OCI-LY3 (cell line): Measurements from ENCODE around the gene DUSP10.

ENCODE experiments used
- H2AFZ ChIP-seq: fragments of 200-600, 300-600 bp; shearing (Covaris generic); 2 replicates; pipeline ENCODE4 v1.6.0; 2014; ENCODE audit warnings: antibody characterized with exemption, low read depth, low read length
- H3K27ac ChIP-seq: fragments of 200-600, 300-600 bp; sonication (generic); 2 replicates; pipeline ENCODE4 v1.5.1; 2014; ENCODE audit warnings: mild to moderate bottlenecking, low read length, moderate library complexity, mixed read lengths
- H3K27me3 ChIP-seq: fragments of 200-600, 300-600 bp; sonication (generic); 2 replicates; pipeline ENCODE4 v1.6.1; 2014; ENCODE audit warnings: low read depth, low read length, mixed read lengths
- H3K36me3 ChIP-seq: fragments of 200-600, 300-600 bp; sonication (generic); replicated peaks from 2 replicates; pipeline ENCODE3; 2014; ENCODE audit warnings: low read depth, low read length, mixed read lengths
- H3K4me1 ChIP-seq: fragments of 300-600, 200-600 bp; sonication (generic); 2 replicates; pipeline ENCODE4 v1.6.1; 2014; ENCODE audit warnings: low read length, mixed read lengths
- H3K4me2 ChIP-seq: fragments of 200-600, 300-600 bp; sonication (generic); 2 replicates; pipeline ENCODE4 v1.6.1; 2014; ENCODE audit warnings: low read length, mixed read lengths
- H3K4me3 ChIP-seq: fragments of 300-600, 200-600 bp; sonication (generic); 2 replicates; pipeline ENCODE4 v1.5.1; 2014; ENCODE audit warnings: antibody characterized with exemption, mild to moderate bottlenecking, low read length, moderate library complexity
- H3K79me2 ChIP-seq: fragments of 300-600, 200-600 bp; shearing (Covaris generic); 2 replicates; pipeline ENCODE4 v1.6.1; 2014; ENCODE audit warnings: mild to moderate bottlenecking, low read length, mixed read lengths
- H3K9ac ChIP-seq: fragments of 300-600, 200-600 bp; shearing (Covaris generic); 2 replicates; pipeline ENCODE4 v1.6.0; 2014; ENCODE audit warnings: mild to moderate bottlenecking, low read length, moderate library complexity
- H3K9me3 ChIP-seq: fragments of 200-600, 300-600 bp; shearing (Covaris generic); 2 replicates; pipeline ENCODE4 v1.6.1; 2014; ENCODE audit warnings: low read length, mixed read lengths; ENCODE audit not compliant: insufficient read depth
- H4K20me1 ChIP-seq: fragments of 200-600, 300-600 bp; sonication (generic); 2 replicates; pipeline ENCODE4 v1.6.1; 2016; ENCODE audit warnings: low read length, mixed read lengths; ENCODE audit not compliant: insufficient read depth
- CTCF ChIP-seq: fragments of 200-600, 300-600 bp; sonication (generic); IDR thresholded peaks from 2 replicates; pipeline ENCODE4 v1.5.1; 2014; ENCODE audit warnings: antibody characterized with exemption, low read length, low read depth
- EZH2phosphoT487 ChIP-seq: fragments of 200-600 bp; shearing (Covaris generic); IDR thresholded peaks from 2 replicates; pipeline ENCODE4 v1.6.1; 2018; ENCODE audit warnings: antibody characterized with exemption, mixed run types, low read depth

The DUSP10 gene

GRCh38 chr1:221699978-221700519, 41.8 kb downstream of the DUSP10 start:
- no peaks in the 10 kb centered on the region for H4K20me1 ChIP-seq
- no peak for TF ChIP-seq EZH2phosphoT487
- no peak for TF ChIP-seq CTCF
- no peaks in the 10 kb centered on the region for H3K79me2 ChIP-seq
- H3K9me3 ChIP-seq: no peaks in the 10 kb centered on the region
- H3K36me3 ChIP-seq: peaks cover 52% of the 10 kb centered on the region
- no peak overlapping the region for H3K4me2 ChIP-seq
- no peak overlapping the region for H3K4me3 ChIP-seq
- no peak overlapping the region for H2AFZ ChIP-seq
- peaks cover 11% of the 10 kb centered on the region for H3K4me1 ChIP-seq
- H3K27ac ChIP-seq: no peak overlapping the region
- H3K27me3 ChIP-seq: no peaks in the 10 kb centered on the region
- H3K9ac ChIP-seq: no peak overlapping the region

DNA sequence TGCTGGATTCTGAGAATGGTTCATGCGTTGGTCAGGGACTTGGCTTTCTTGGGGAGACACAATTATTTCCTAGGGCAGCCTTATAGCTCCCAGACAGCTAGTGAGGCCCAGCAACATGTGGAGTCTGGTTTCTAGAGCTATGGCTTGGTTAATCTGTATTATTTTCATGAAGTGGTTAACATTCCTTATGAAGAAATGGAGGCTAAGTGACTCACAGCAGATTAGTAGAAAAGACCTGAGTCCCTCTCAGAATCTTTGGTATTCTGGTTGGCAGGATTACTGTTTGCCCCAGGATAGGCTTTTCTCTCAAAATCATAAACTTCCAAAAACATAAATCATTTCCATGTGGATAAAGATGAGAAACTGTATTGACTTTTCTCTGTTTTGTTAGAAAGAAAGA, 42.3 kb downstream of the DUSP10 start:
- H3K79me2 ChIP-seq: no peaks in the 10 kb centered on the region
- no peaks in the 10 kb centered on the region for H3K9me3 ChIP-seq
- H2AFZ ChIP-seq: no peak overlapping the region
- H4K20me1 ChIP-seq: no peaks in the 10 kb centered on the region
- H3K9ac ChIP-seq: no peak overlapping the region
- no peaks in the 10 kb centered on the region for H3K27me3 ChIP-seq
- no peak for TF ChIP-seq CTCF
- no peak overlapping the region for H3K27ac ChIP-seq
- no peak overlapping the region for H3K4me2 ChIP-seq
- no peak overlapping the region for H3K4me3 ChIP-seq
- H3K36me3 ChIP-seq: peaks cover 49% of the 10 kb centered on the region
- peaks cover 11% of the 10 kb centered on the region for H3K4me1 ChIP-seq

- peaks cover 40% of the 10 kb centered on the region for H3K36me3 ChIP-seq
- TF ChIP-seq EZH2phosphoT487: no peak
- TF ChIP-seq CTCF: no peak
These were observed 43.1 kb downstream of the DUSP10 start for GRCh38 chr1:221698579-221699349.

GRCh38 chr1:221697923-221698425, 43.9 kb downstream of the DUSP10 start:
- Histone ChIP-seq H3K36me3 (peaks cover 34% of the 10 kb centered on the region), H3K27me3 (no peaks in the 10 kb centered on the region), H3K4me1 (peaks cover 11% of the 10 kb centered on the region), H3K79me2 (no peaks in the 10 kb centered on the region), H4K20me1 (no peaks in the 10 kb centered on the region), H3K27ac (no peak overlapping the region), H3K4me2 (no peak overlapping the region), H3K9ac (no peak overlapping the region), H3K4me3 (no peak overlapping the region), H2AFZ (no peak overlapping the region), H3K9me3 (no peaks in the 10 kb centered on the region)
- TF ChIP-seq CTCF (no peak), EZH2phosphoT487 (no peak)

More at GRCh38 chr1:221698579-221699349, 43.1 kb downstream of the DUSP10 start:
- Histone ChIP-seq H3K79me2 (no peaks in the 10 kb centered on the region), H3K9me3 (no peaks in the 10 kb centered on the region), H3K4me3 (no peak overlapping the region), H3K4me1 (peaks cover 11% of the 10 kb centered on the region), H4K20me1 (no peaks in the 10 kb centered on the region), H3K27me3 (no peaks in the 10 kb centered on the region), H3K9ac (no peak overlapping the region), H3K4me2 (no peak overlapping the region), H2AFZ (no peak overlapping the region), H3K27ac (no peak overlapping the region)
